Fibroblast of upper back skin (primary cell): ENCODE data around the gene SSNA1.

Source experiments
- DNase-seq: peaks from one replicate; pipeline ENCODE4 v3.0.0-alpha.2; 2013

The SSNA1 gene

GRCh38 chr9:137188490-137189296, at the start of gene SSNA1, which contains the start of gene ANAPC2:
Gene SSNA1 (plus strand): TSS chr9:137188676. CDS start chr9:137188727, 51 bp downstream.
Gene ANAPC2 (minus strand): TSS chr9:137188560. CDS start chr9:137188532, 28 bp downstream.
- peak; percentile 89 for DNase-seq

GRCh38 chr9:137138722-137139467, 49.6 kb upstream of the SSNA1 start, which contains the start of gene GRIN1:
Gene GRIN1 (plus strand): TSS chr9:137139154. CDS start chr9:137139487, 333 bp downstream.
- no peak for DNase-seq

GRCh38 chr9:137139468-137140150, 48.9 kb upstream of the SSNA1 start:
- DNase-seq, result no peak

DNA sequence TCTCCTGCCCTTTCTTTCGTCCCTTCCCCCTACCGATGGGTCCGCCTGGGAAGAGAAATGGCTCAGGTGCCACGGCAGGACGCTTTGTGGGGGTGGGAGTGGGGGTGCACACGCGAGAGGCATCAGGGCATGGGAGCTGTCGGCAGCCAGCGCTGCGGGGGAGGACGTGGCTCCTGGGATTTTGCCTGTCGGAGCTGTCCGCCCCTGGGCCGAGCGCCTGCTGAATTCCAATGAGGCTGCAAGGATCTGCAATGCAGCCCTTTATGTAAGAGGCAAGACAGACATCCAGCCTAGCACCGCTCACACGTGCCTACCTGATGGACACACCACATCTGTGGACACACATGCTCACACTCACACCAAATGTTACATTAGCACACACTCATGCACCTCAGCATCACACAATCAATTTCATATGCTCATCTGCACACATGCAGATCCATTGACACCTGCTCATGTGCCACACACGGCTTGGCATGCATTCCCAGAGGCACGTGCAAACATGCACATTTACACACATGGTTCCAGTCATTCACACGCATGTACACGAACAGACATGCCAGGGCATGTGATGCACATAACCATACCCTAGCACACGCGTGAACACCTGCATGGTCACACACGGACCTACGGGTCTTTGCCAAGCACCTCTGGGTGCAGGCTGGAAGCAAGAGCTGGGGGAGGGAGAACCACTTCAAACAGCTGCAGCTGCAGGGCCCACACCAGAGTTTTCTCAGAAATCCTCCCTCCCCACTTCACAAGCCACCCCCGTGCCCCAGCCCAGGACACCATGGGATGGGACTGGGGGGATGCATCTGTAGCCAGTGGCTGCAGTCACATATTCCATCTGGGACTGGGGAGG, 48.1 kb upstream of the SSNA1 start:
- no peak for DNase-seq

- DNase-seq, result no peak
Measured at GRCh38 chr9:137141050-137141810, 47.2 kb upstream of the SSNA1 start.

GRCh38 chr9:137141976-137142936, 46.2 kb upstream of the SSNA1 start:
- DNase-seq, result no peak

DNA sequence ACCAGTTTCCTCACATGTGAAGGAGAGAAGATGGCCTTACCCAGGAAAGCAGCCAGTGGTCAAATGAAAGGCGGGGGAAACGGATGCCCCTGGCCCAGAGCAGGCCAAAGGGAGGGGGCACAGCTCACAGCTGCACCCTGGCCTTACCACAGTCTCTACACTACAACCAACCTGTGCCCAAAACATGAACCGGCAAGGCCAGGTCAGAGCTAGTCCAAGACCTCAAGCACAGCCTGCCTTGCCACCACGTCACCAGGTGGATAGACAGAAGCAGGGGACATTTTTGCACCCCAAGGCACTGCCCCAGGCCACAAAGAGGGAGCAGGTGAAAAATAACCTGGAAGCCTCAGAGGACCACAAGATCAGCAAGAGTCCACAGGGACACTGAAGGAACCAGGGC, 45.0 kb upstream of the SSNA1 start:
- no peak for DNase-seq

GRCh38 chr9:137145731-137146526, 42.5 kb upstream of the SSNA1 start:
- no peak for DNase-seq

DNA sequence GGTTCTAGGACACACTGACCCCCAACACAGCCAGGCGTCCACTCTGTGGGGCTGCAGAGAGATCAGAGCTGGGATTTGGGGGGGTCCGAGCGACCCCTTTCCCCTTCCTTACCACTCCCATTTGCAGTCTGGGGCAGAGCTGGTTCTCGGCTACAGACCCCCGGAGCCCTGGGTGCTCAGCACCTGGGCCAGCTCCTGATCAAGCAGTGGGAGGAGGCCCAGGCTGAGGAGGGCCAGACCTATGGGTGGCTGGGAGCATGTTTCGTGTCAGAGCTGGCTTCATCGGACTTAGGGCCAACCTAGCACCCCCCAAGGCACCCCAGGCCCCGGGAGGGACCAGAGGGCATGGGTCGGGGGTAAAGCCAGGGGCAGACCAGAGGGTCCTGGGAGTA, 42.0 kb upstream of the SSNA1 start:
- DNase-seq, result no peak

DNA sequence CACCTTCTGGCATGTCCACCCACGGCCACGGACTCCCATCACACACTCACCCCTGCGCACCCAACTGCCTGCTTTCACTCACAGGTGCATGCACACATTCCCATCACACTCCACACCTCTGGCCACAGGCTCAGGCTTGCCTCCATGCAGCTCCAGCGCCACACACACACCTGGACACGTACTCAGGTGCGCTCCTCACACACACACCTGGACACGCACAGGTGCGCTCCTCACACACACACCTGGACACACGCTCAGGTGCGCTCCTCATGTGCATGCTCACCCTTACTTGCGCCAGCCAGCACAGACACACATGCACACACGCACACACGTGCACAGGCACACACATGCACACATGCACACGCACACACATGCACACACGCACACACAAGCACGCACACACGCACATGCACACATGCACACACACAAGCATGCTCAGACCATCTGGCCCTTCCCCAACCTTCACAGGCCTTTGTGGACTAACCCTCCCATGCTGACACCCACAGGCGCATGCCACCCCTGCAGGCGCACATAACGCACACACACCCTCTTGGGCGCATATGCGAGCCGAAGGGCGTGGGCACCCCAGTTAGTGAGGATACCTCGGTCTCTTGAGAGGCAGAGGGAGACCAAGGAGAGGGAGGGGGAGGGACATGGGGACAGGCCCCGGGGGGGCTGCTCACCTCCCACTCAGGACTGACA, 41.2 kb upstream of the SSNA1 start:
- no peak for DNase-seq

GRCh38 chr9:137147793-137148160, 40.7 kb upstream of the SSNA1 start:
- no peak for DNase-seq

- no peak for DNase-seq
Measured at GRCh38 chr9:137148242-137148641, 40.2 kb upstream of the SSNA1 start.

DNA sequence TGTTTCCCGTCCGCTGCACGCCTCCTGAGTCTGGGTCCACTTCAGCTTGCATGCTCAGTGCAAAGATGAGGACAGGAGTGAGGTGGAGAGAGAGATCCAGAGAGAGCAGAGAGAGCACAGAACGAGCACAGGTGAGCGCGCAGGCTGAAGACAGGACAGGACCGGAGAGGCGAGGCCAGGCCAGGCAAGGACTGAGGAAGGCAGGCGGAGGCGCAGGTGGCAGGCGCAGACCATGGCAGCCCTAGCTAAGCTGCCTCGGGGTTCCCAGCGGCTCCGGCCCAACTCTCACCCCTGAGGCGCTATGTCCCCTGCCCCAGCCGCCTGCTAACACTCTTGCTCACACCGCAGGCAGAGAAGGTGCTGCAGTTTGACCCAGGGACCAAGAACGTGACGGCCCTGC, 39.8 kb upstream of the SSNA1 start:
- no peak for DNase-seq

DNA sequence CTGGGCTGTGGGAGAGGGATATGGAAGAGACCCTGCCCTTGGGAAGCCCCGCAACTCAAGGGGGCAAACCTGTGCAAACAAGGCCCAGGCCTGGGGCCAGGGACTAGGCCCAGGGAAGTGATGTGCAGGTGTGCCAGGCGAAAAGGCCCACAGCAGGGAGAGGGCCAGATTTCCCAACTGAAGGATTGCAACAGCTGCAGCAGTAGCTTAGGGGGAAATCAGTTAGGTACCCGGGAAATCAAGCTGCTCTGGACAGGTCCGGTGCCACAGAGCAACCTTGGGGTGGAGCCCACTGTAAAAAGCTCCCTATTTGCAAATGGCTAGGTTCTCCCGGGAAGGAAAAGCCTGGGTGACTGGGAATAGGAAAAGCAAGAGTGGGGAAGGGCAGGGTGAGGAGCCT, 39.1 kb upstream of the SSNA1 start:
- DNase-seq, result no peak

DNA sequence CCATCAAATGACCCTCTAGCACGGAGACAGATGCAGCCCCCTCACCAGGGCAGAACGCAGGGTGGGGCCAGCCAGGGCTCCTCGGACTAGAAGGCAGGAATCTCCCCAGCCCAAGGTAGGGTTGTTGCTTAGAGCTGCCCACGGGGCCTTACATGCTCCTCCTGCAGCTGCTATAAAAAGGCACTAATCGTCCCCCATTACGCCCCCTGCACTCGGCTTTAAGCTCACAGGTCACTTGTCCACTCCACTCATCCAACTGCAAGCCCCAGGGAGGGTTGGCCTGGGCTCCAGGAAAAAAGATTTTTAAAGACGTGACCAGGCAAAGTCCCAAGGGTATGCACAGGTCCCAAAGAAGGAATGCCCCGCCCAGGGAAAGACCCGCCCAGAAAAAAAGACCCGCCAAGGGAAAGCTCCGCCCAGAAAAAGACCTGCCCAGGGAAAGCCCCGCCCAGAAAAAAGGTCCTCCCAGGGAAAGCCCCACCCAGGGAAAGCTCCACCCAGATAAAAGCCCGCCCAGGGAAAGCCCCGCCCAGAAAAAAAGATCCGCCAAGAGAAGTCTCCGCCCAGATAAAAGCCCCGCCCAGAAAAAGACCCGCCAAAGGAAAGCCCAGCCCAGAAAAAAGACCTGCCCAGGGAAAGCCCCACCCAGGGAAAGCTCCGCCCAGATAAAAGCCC, 38.4 kb upstream of the SSNA1 start:
- DNase-seq, result no peak

DNA sequence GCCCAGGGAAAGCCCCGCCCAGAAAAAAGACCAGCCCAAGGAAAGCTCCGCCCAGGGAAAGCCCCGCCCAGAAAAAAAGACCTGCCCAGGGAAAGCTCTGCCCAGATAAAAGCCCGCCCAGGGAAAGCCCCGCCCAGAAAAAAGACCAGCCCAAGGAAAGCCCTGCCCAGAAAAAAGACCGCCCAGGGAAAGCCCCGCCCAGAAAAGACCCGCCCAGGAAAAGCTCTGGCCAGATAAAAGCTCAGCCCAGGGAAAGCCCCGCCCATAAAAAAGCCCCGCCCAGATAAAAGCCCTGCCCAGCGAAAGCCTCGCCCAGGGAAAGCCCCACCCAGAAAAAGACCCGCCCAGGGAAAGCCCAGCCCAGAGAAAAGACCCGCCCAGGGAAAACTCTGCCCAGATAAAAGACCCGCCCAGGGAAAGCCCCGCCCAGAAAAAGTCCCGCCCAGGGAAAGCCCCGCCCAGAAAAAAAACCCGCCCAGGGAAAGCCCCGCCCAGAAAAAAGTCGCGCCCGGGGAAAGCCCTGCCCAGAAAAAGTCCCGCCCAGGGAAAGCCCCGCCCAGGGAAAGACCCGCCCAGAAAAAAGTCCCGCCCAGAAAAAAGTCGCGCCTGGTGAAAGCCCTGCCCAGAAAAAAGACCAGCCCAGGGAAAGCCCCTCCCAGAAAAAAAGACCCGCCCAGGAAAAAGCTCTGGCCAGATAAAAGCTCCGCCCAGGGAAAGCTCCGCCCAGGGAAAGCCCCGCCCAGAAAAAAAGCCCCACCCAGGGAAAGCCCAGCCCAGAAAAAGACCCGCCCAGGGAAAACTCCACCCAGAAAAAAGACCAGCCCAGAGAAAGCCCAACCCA, 37.6 kb upstream of the SSNA1 start:
- no peak for DNase-seq

GRCh38 chr9:137152844-137153405, 35.6 kb upstream of the SSNA1 start:
- DNase-seq, result no peak
